Adipose tissue (tissue), 3 donors: ENCODE results near the gene ATP5PO. TPM values are rescaled to one million over a fixed set of nuclear protein-coding genes. Genes with fewer than 3 reads are reported as not detected.
"Not testable (repeated sequence)": the region's sequence is repeated elsewhere in the genome, so short reads cannot be mapped to it uniquely, and the experiment has no call there.

Experiments used
- H3K27ac ChIP-seq: one replicate; pipeline ENCODE4 v1.5.1; 2013; ENCODE audit warnings: low read depth, low read length
- WGBS, 3 donors: extraction: QIAGEN DNeasy Blood & Tissue Kit; methylation state at CpG; one replicate each; pipeline ENCODE4 v1.1.7; 2013; 5-methylcytosine and 5-hydroxymethylcytosine counted together
- polyA plus RNA-seq, 3 donors: library from polyadenylated mRNA; stranded (reverse); fragments of 200-250 nt; gene quantifications; one replicate each; pipeline ENCODE4 v1.2.3, GENCODE V29; 2013
- donor health status: healthy with polysubstance abuse.
- donor health status: Bipolar disorder and iron deficiency.
- donor health status: healthy.

Gene ATP5PO
- polyA plus RNA-seq, 3 donors, result 144 to 356 (median 313) TPM

- 79 to 85% (median 82%) methylated on average over 2 of the region's 2 CpGs for WGBS, 3 donors
- H3K27ac ChIP-seq, result no peak overlapping the region
Measured at GRCh38 chr21:33943293-33943692, 27.7 kb upstream of the ATP5PO start.

- no peak overlapping the region for H3K27ac ChIP-seq
Measured at GRCh38 chr21:33942426-33942825, 26.8 kb upstream of the ATP5PO start.

GRCh38 chr21:33940881-33941245 lies 25.3 kb upstream of the ATP5PO start:
- no peak overlapping the region for H3K27ac ChIP-seq
- 81 to 82% (median 81%) methylated on average over 5 of the region's 5 CpGs for WGBS, 3 donors

- H3K27ac ChIP-seq, result no peak overlapping the region
Measured at GRCh38 chr21:33940164-33940880, 24.7 kb upstream of the ATP5PO start.

GRCh38 chr21:33939226-33939625 lies 23.6 kb upstream of the ATP5PO start:
- no peak overlapping the region for H3K27ac ChIP-seq
- 76 to 90% (median 85%) methylated on average over 3 of the region's 3 CpGs for WGBS, 3 donors

More at GRCh38 chr21:33940164-33940880, 24.7 kb upstream of the ATP5PO start:
- WGBS, 3 donors, result 61 to 82% (median 69%) methylated on average over 15 of the region's 15 CpGs

- H3K27ac ChIP-seq, result no peak overlapping the region
- 85 to 91% (median 89%) methylated on average over 3 of the region's 3 CpGs for WGBS, 3 donors
Measured at GRCh38 chr21:33938381-33938780, 22.8 kb upstream of the ATP5PO start.

- H3K27ac ChIP-seq, result no peak overlapping the region
- WGBS, 3 donors, result 70 to 85% (median 76%) methylated on average over 14 of the region's 14 CpGs
Measured at GRCh38 chr21:33937931-33938339, 22.3 kb upstream of the ATP5PO start.

- 75 to 89% (median 80%) methylated on average over 4 of the region's 4 CpGs for WGBS, 3 donors
- no peak overlapping the region for H3K27ac ChIP-seq
Measured at GRCh38 chr21:33937146-33937545, 21.5 kb upstream of the ATP5PO start.

GRCh38 chr21:33936301-33937038 lies 20.9 kb upstream of the ATP5PO start:
- H3K27ac ChIP-seq, result no peak overlapping the region
- 42 to 63% (median 42%) methylated on average over 4 of the region's 4 CpGs for WGBS, 3 donors

- WGBS, 3 donors, result 87 to 97% (median 88%) methylated on average over 5 of the region's 5 CpGs
- no peak overlapping the region for H3K27ac ChIP-seq
Measured at GRCh38 chr21:33932731-33933130, 17.1 kb upstream of the ATP5PO start.

GRCh38 chr21:33931799-33932390 lies 16.3 kb upstream of the ATP5PO start:
- H3K27ac ChIP-seq, result no peak overlapping the region
- 6 to 58% (median 14%) methylated on average over 10 of the region's 10 CpGs for WGBS, 3 donors

- not testable (repeated sequence) for H3K27ac ChIP-seq
- 75 to 84% (median 77%) methylated on average over 6 to 10 of the region's 34 CpGs for WGBS, 3 donors
Measured at GRCh38 chr21:33931052-33931798, 15.6 kb upstream of the ATP5PO start.

GRCh38 chr21:33926248-33926647 lies 10.6 kb upstream of the ATP5PO start:
- H3K27ac ChIP-seq, result not testable (repeated sequence)
- WGBS, 3 donors, result 83 to 95% (median 89%) methylated on average over 1 to 2 of the region's 2 CpGs

GRCh38 chr21:33924766-33925100 lies 9.1 kb upstream of the ATP5PO start:
- H3K27ac ChIP-seq, result no peak overlapping the region
- WGBS, 3 donors, result 60 to 86% (median 64%) methylated on average over 3 of the region's 3 CpGs

GRCh38 chr21:33924079-33924765 lies 8.6 kb upstream of the ATP5PO start:
- H3K27ac ChIP-seq, result no peak overlapping the region
- WGBS, 3 donors, result 18 to 28% (median 23%) methylated on average over 13 of the region's 13 CpGs

GRCh38 chr21:33917421-33917820 lies 1.8 kb upstream of the ATP5PO start:
- WGBS, 3 donors, result 67 to 89% (median 87%) methylated on average over 4 of the region's 4 CpGs
- no peak overlapping the region for H3K27ac ChIP-seq

GRCh38 chr21:33916200-33916567 lies 580 bp upstream of the ATP5PO start:
- 55 to 58% (median 56%) methylated on average over 5 of the region's 5 CpGs for WGBS, 3 donors
- H3K27ac ChIP-seq, result no peak overlapping the region

GRCh38 chr21:33914188-33914587 lies 1.4 kb downstream of the ATP5PO start:
- WGBS, 3 donors, result 89 to 93% (median 89%) methylated on average over 5 of the region's 5 CpGs
- H3K27ac ChIP-seq, result no peak overlapping the region
